GM19328 (cell line): ENCODE results near the gene CIB1.

ENCODE experiments used
- ATAC-seq: cut with Tn5 transposase; IDR thresholded peaks from one replicate; pipeline ENCODE4 v1.9.1; 2021; ENCODE audit warnings: mild to moderate bottlenecking, moderate library complexity; ENCODE audit not compliant: unreplicated experiment

CIB1 gene

GRCh38 chr15:90241343-90242192, 7.8 kb upstream of the CIB1 start:
- no peak for ATAC-seq

GRCh38 chr15:90240856-90241255, 7.1 kb upstream of the CIB1 start:
- no peak for ATAC-seq

- no peak for ATAC-seq
Observed at GRCh38 chr15:90239371-90239770, 5.6 kb upstream of the CIB1 start.

- peak; percentile 71 for ATAC-seq
Observed at GRCh38 chr15:90234096-90234988, 601 bp upstream of the CIB1 start, which contains the start of gene GDPGP1. Gene GDPGP1 (plus strand): TSS chr15:90234209. CDS start chr15:90240909, 6,700 bp downstream.

- no peak for ATAC-seq
Observed at GRCh38 chr15:90232941-90233386, 777 bp downstream of the CIB1 start.

- no peak for ATAC-seq
Observed at GRCh38 chr15:90232196-90232595, 1.5 kb downstream of the CIB1 start.

GRCh38 chr15:90231028-90232017, 2.4 kb downstream of the CIB1 start:
- no peak for ATAC-seq

GRCh38 chr15:90230610-90231009, 3.1 kb downstream of the CIB1 start:
- no peak for ATAC-seq

- ATAC-seq: no peak
Observed at GRCh38 chr15:90230071-90230494, 3.7 kb downstream of the CIB1 start.

- no peak for ATAC-seq
Observed at GRCh38 chr15:90228960-90229359, 4.8 kb downstream of the CIB1 start.

- ATAC-seq: no peak
Observed at GRCh38 chr15:90227816-90228772, 5.6 kb downstream of the CIB1 start.

- no peak for ATAC-seq
Observed at GRCh38 chr15:90227336-90227735, 6.4 kb downstream of the CIB1 start.

GRCh38 chr15:90225504-90226234, 8.1 kb downstream of the CIB1 start:
- no peak for ATAC-seq

GRCh38 chr15:90225047-90225446, 8.7 kb downstream of the CIB1 start:
- no peak for ATAC-seq

GRCh38 chr15:90223441-90224165, 10.1 kb downstream of the CIB1 start:
- ATAC-seq: no peak

- ATAC-seq: no peak
Observed at GRCh38 chr15:90222547-90222946, 11.2 kb downstream of the CIB1 start.

- no peak for ATAC-seq
Observed at GRCh38 chr15:90221246-90221900, 12.4 kb downstream of the CIB1 start.
